C4-2B (cell line): ENCODE measurements around the gene COL6A2.
"Not testable (repeated sequence)": the region's sequence is repeated elsewhere in the genome, so short reads cannot be mapped to it uniquely, and the experiment has no call there.

Source experiments
- H3K27ac ChIP-seq: fragments of 450-650 bp; 2 replicates; pipeline ENCODE4 v1.5.1; 2017
- ZFX ChIP-seq: fragments of 450-650 bp; IDR thresholded peaks from 2 replicates; pipeline ENCODE4 v1.6.1; 2017
- TF ChIP-seq, protein P1 (sequence below): fragments of 450-650 bp; conservative IDR thresholded peaks from 2 replicates; pipeline ENCODE4 v1.5.1; 2017; ENCODE audit warnings: mild to moderate bottlenecking

The COL6A2 gene

DNA sequence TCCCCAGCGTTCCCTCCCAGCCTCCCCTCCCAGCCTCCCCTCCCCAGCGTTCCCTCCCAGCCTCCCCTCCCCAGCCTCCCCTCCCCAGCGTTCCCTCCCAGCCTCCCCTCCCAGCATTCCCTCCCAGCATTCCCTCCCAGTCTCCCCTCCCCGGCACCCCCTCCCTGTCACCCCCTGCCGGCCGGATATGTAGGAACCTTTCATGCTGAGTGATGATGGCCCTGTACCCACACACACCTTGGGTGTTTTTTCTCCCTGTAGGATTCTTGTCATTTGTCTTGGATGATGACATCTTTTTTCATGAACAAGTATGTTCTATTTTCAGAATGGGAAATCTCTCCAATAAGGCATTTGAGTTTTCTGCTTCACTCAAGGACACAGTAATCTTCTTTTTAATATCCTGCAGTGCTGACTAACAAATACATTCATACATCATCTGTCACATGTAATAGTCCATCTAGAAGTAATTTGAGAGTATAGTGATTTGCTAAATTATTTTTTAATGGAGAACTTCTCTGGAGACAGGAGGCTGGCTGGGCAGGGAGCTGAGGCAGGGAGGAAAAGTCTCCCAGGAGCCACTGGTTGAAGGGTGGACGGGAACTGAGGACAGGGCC, 38.0 kb downstream of the COL6A2 start:
- no peak for TF ChIP-seq ZFX
- TF ChIP-seq, protein P1, sequence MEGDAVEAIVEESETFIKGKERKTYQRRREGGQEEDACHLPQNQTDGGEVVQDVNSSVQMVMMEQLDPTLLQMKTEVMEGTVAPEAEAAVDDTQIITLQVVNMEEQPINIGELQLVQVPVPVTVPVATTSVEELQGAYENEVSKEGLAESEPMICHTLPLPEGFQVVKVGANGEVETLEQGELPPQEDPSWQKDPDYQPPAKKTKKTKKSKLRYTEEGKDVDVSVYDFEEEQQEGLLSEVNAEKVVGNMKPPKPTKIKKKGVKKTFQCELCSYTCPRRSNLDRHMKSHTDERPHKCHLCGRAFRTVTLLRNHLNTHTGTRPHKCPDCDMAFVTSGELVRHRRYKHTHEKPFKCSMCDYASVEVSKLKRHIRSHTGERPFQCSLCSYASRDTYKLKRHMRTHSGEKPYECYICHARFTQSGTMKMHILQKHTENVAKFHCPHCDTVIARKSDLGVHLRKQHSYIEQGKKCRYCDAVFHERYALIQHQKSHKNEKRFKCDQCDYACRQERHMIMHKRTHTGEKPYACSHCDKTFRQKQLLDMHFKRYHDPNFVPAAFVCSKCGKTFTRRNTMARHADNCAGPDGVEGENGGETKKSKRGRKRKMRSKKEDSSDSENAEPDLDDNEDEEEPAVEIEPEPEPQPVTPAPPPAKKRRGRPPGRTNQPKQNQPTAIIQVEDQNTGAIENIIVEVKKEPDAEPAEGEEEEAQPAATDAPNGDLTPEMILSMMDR: no peak
- H3K27ac ChIP-seq: no peak overlapping the region

DNA sequence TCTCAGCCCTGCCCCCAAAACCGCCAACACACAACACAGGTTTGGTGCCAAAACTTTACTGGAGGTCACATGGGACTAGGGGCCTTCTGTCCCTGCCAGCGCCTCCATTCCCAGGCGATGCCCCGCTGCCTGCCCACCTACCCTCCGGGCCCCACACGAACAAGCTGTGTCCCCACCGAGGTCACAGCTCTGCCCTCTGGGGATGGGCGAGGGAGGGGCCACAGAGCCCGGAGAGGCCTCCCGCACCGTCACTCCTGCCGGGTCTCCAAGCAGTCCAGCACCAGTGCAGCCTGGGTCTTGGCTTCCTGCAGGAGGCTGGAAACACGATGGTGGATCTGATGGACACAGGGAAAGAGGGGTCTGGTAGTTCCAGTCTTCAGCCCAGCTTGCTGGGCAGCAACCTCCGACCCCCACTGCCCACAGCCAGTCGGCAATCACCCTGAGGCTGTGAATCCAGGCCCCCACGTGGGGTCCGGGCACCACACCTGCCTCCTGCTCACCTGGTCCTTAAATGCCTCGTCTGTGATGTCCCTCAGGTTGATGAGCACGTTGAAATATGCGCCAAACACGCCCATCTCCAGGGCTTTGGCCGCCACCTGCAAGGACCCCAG, 38.9 kb downstream of the COL6A2 start:
- TF ChIP-seq, protein P1: no peak
- TF ChIP-seq ZFX: no peak
- H3K27ac ChIP-seq: no peak overlapping the region

DNA sequence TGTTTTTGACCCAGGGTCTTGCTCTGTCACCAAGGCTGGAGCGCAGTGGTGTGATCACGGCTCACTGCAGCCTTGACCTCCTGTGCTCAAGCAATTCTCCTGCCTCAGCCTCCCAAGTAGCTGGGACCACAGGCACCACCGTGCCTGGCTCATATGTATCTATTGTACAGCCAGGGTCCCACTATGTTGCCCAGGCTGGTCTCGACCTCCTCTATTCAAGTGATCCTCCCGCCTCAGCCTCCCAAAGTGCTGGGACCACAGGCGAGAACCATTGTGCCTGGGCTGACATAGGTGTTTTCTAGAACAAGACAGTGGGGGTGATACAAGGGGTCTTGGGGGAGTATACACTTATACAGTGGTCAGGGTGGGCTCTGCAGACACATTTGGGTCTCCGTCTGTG, 40.0 kb downstream of the COL6A2 start:
- TF ChIP-seq ZFX: no peak
- TF ChIP-seq, protein P1: no peak
- no peak overlapping the region for H3K27ac ChIP-seq

DNA sequence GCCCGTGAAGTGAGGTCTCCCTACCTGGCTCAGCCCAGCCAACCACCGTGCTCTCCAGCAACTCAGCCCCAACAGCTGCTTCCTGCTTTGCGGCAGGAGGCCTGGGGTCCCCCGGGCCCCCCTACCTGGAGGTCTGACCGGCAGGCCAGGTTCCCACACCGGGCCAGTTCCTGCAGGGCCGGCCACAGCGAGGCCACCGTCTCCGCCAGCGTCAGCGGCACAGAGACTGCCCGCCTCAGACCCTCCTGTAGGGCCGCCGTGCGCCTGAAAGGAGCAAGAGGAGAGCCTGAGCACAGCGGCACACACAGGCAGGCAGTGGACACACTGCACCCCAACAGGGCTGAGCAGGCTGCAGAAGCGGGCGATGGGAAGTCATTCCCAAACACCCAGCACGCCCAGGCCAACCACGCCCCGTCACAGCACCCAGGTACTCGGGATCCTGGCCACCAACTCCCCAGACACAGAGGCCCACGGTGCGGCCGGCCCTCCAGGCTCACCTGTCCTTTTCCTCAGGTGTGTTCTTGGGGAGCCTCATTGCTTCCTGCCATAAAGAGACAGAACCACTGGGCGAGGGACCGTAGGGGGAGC, 40.6 kb downstream of the COL6A2 start:
- TF ChIP-seq ZFX: no peak
- TF ChIP-seq, protein P1: no peak
- no peak overlapping the region for H3K27ac ChIP-seq

DNA sequence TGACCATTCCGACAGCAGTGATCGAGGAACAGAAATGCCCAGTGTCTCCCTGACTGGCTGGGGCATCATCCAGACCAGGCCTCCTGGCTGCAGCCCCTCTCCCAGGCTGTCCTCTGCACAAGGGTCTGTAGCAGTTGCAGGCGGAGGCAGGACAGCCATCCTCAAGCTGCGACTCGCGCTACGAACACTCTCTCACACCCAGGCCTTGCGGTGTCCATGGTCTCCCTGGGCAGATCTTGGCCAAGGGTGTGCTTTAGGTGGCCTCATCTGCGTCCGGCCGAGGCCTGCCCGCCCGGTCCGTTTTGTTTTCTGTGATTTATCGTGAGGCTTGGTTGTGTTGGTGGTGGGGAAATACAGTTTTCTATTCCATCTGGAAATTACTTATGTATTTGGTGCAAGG, 41.8 kb downstream of the COL6A2 start:
- TF ChIP-seq, protein P1: no peak
- no peak for TF ChIP-seq ZFX
- no peak overlapping the region for H3K27ac ChIP-seq

DNA sequence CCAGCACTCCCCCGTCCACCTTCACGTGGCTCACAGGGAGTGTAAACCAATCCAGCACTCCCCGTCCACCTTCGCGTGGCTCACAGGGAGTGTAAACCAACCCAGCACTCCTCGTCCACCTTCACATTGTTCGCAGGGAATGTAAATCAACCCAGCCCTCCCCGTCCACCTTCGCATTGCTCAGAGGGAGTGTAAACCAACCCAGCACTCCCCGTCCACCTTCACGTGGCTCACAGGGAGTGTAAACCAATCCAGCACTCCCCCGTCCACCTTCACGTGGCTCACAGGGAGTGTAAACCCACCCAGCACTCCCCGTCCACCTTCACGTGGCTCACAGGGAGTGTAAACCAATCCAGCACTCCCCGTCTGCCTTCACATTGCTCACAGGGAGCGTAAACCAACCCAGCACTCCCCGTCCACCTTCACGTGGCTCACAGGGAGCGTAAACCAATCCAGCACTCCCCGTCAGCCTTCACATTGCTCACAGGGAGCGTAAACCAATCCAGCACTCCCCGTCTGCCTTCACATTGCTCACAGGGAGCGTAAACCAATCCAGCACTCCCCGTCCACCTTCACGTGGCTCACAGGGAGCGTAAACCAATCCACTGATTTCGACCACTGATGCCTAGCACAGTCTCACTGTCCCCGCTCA, 42.6 kb downstream of the COL6A2 start:
- not testable (repeated sequence) for H3K27ac ChIP-seq

DNA sequence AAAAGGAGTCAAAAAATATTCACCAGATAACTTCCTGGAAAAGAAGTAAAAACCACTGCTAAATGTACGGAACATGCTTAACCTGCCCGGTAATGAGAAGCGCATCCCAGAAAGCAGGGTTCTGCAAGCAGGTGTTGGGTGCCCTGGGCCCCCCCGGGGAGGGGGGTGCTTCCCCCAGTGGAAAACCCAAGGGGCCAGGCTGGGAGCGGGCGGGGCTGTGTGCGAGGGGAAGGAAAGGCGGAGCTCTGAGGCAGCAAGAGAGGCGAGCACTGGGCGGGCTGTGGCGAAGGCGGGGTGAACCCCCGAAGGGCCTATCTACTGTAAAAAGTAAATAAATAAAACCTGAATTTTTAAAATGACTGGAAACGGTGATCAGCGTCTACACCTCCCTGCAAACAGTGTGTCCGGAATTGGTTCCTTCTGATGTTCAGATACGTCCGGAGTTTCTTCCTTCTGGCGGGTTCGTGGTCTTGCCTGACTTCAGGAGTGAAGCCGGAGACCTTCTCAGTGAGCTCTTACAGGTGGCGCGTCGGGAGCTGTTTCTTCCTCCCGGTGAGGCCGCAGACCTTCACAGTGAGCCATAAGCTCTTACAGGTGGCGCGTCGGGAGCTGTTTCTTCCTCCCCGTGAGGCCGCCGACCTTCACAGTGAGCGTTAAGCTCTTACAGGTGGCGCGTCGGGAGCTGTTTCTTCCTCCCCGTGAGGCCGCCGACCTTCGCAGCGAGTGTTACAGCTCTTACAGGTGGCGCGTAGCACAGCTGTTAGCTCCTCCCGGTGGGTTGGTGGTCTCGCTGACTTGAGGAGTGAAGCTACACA, 44.1 kb downstream of the COL6A2 start:
- TF ChIP-seq, protein P1: no peak
- no peak for TF ChIP-seq ZFX

More for the DNA sequence above, 44.1 kb downstream of the COL6A2 start:
- no peak overlapping the region for H3K27ac ChIP-seq
